Natural killer cell (primary cell): ENCODE results near the gene HOXA6. TPM values are rescaled to one million over a fixed set of nuclear protein-coding genes. Genes with fewer than 3 reads are reported as not detected.
A peak's percentile ranks its signal among the peaks of the same experiment; 100 is the strongest.

ENCODE experiments used
- ATAC-seq, 3 donors: fragments of 150-1000 bp in 2 of 3; fragments of 200-7000 bp in 1 of 3; cut with Tn5 transposase; 1 replicate in 1 of 3; 2 replicates in 2 of 3; pipeline ENCODE4 v1.10.0; 2021; ENCODE audit warnings: mild to moderate bottlenecking in 2 of 3, moderate library complexity in 2 of 3
- DNase-seq, 2 donors: peaks; one replicate each; pipeline versions ENCODE4 v3.0.0 to v3.0.0-alpha.2; 2013 to 2021; ENCODE audit warnings: mixed read lengths in 1 of 2
- H3K27ac ChIP-seq: one replicate; pipeline ENCODE4 v1.5.1; 2013; ENCODE audit warnings: mild to moderate bottlenecking, low read length
- H3K27me3 ChIP-seq: one replicate; pipeline ENCODE4 v1.6.1; 2013; ENCODE audit warnings: low read length; ENCODE audit not compliant: control insufficient read depth, insufficient read depth
- H3K36me3 ChIP-seq: one replicate; pipeline ENCODE4 v1.6.1; 2013; ENCODE audit warnings: low read length; ENCODE audit not compliant: control insufficient read depth, insufficient read depth
- H3K4me1 ChIP-seq: one replicate; pipeline ENCODE4 v1.6.1; 2013; ENCODE audit warnings: low read length; ENCODE audit not compliant: control insufficient read depth, insufficient read depth
- H3K4me3 ChIP-seq: one replicate; pipeline ENCODE4 v1.5.1; 2013; ENCODE audit warnings: low read length
- H3K9me3 ChIP-seq: one replicate; pipeline ENCODE4 v1.6.1; 2013; ENCODE audit warnings: low read length; ENCODE audit not compliant: control insufficient read depth, insufficient read depth
- H3K27ac Mint-ChIP-seq, 2 donors: one replicate each; pipeline ENCODE4 v1.8.0; 2022; ENCODE audit warnings: mild to moderate bottlenecking in 2 of 2, mixed read lengths in 2 of 2, moderate library complexity in 1 of 2
- H3K27me3 Mint-ChIP-seq, 2 donors: one replicate each; pipeline ENCODE4 v1.8.0; 2022; ENCODE audit warnings: low read depth in 2 of 2, mixed read lengths in 2 of 2
- H3K36me3 Mint-ChIP-seq: one replicate; pipeline ENCODE4 v1.8.0; 2022; ENCODE audit warnings: mixed read lengths
- H3K4me1 Mint-ChIP-seq, 2 donors: one replicate each; pipeline ENCODE4 v1.8.0; 2022; ENCODE audit warnings: mixed read lengths in 2 of 2
- H3K4me3 Mint-ChIP-seq: one replicate; pipeline ENCODE4 v1.8.0; 2022; ENCODE audit warnings: mild to moderate bottlenecking, moderate library complexity, mixed read lengths
- H3K9me3 Mint-ChIP-seq, 2 donors: one replicate each; pipeline ENCODE4 v1.8.0; 2022; ENCODE audit warnings: mixed read lengths in 2 of 2
- CTCF ChIP-seq: fragments of 200-600 bp; IDR thresholded peaks from one replicate; pipeline ENCODE4 v1.8.0; 2022; ENCODE audit warnings: antibody characterized with exemption
- WGBS: methylation state at CpG from one replicate; pipeline ENCODE4 v1.1.7; 2013; ENCODE audit warnings: missing lambda C conversion rate; ENCODE audit not compliant: insufficient coverage; 5-methylcytosine and 5-hydroxymethylcytosine counted together
- intact Hi-C: fragments of 100-400 bp; cut with micrococcal nuclease; formaldehyde crosslinking; loops from one replicate; pipeline ENCODE4 v1.14.2; 2022
- total RNA-seq, 4 donors: library from RNA; stranded (reverse); fragments of 120-200 nt in 1 of 4; gene quantifications; one replicate each; pipeline versions ENCODE4 v1.2.3 to v1.2.4, GENCODE V29; 2013 to 2022

The HOXA6 gene
- total RNA-seq, 3 donors from 2014 or later (not counting 1 experiment from before 2014, with no cell fraction given) = 0.28 to 0.65 (median 0.43) TPM

- Histone ChIP-seq H3K4me3 (peak within 1 kb of the TSS; percentile 32), H3K27me3 (peaks cover 82% of the 10 kb centered on the region), H3K27ac (peak within 1 kb of the TSS; percentile 6), H3K4me1 (peaks cover 70% of the 10 kb centered on the region), H3K36me3 (no peaks in the 10 kb centered on the region), H3K9me3 (no peaks in the 10 kb centered on the region)
- Mint-ChIP-seq H3K36me3 (no peaks in the 10 kb centered on the region), H3K4me1 (peaks cover 38 to 62% of the 10 kb centered on the region in 2 donors), H3K9me3 (no peaks in the 10 kb centered on the region), H3K4me3 (peak within 1 kb of the TSS; percentile 82), H3K27me3 (peaks cover 71 to 78% of the 10 kb centered on the region in 2 donors), H3K27ac (peak within 1 kb of the TSS in 1 of 2 donors; percentile 64)
- WGBS = 1% methylated on average over 30 of the region's 33 CpGs
- ATAC-seq (no peak), DNase-seq (peak in 1 of 2 donors; percentile 31)
- intact Hi-C loops = loop anchor here (2.0 kb wide), 1 partner anchor 16 kb away; no protein-coding TSS in a partner anchor
- no peak for TF ChIP-seq CTCF
These were observed 8.9 kb upstream of the HOXA6 start, which contains the start of gene HOXA7 for GRCh38 chr7:27156508-27156898. HOXA7 (minus strand) TSS chr7:27156675; CDS start chr7:27156545, 130 bp downstream.

- no peaks in the 10 kb centered on the region for H3K9me3 ChIP-seq
- Mint-ChIP-seq H3K36me3 (no peaks in the 10 kb centered on the region), H3K27me3 (peaks cover 72 to 83% of the 10 kb centered on the region in 2 donors), H3K9me3 (no peaks in the 10 kb centered on the region), H3K27ac (peak overlapping the region in 1 of 2 donors; percentile 64), H3K4me1 (peaks cover 43 to 65% of the 10 kb centered on the region in 2 donors), H3K4me3 (peak overlapping the region; percentile 82)
- 1% methylated on average over 63 of the region's 63 CpGs for WGBS
- peaks cover 70% of the 10 kb centered on the region for H3K4me1 ChIP-seq
- no peaks in the 10 kb centered on the region for H3K36me3 ChIP-seq
- intact Hi-C loops = loop anchor here (2.0 kb wide), 1 partner anchor 17 kb away; no protein-coding TSS in a partner anchor
- H3K27me3 ChIP-seq = peaks cover 85% of the 10 kb centered on the region
- H3K4me3 ChIP-seq = peak overlapping the region; percentile 32
- peak in 2 of 3 donors; percentile 3 to 10 for ATAC-seq
- DNase-seq = peak in 1 of 2 donors; percentile 58
- TF ChIP-seq CTCF = no peak
- peak overlapping the region; percentile 6 for H3K27ac ChIP-seq
These were observed 8.4 kb upstream of the HOXA6 start for GRCh38 chr7:27155816-27156507.

GRCh38 chr7:27154901-27155815, 7.6 kb upstream of the HOXA6 start:
- Mint-ChIP-seq H3K36me3 (no peaks in the 10 kb centered on the region), H3K4me3 (peak overlapping the region; percentile 83), H3K27ac (peak overlapping the region in 1 of 2 donors; percentile 64), H3K27me3 (peaks cover 80 to 91% of the 10 kb centered on the region in 2 donors), H3K4me1 (peaks cover 47 to 66% of the 10 kb centered on the region in 2 donors), H3K9me3 (no peaks in the 10 kb centered on the region)
- Histone ChIP-seq H3K4me1 (peaks cover 70% of the 10 kb centered on the region), H3K27me3 (peaks cover 86% of the 10 kb centered on the region), H3K4me3 (no peak overlapping the region), H3K36me3 (no peaks in the 10 kb centered on the region), H3K27ac (no peak overlapping the region), H3K9me3 (no peaks in the 10 kb centered on the region)
- 8% methylated on average over 47 of the region's 48 CpGs for WGBS
- ATAC-seq (no peak), DNase-seq (peak in 1 of 2 donors; percentile 56)
- intact Hi-C loops = loop anchor here (5.0 kb wide), 2 partner anchors 32 to 58 kb away; partner anchors contain the start of genes HOXA1 and HOXA11
- no peak for TF ChIP-seq CTCF
